ENCODE measurements around the gene GRID2. TPM values are rescaled to one million over a fixed set of nuclear protein-coding genes. Genes with fewer than 3 reads are reported as not detected.

Gene GRID2
- total and polyA plus RNA-seq, 2 of the 4 experiments (the other 2 are of a cell fraction): under 0.01 TPM; not detected in 1

GRCh38 chr4:93740890-93741289 is 1437.1 kb downstream of the GRID2 start:
- Histone ChIP-seq H3K4ac (ENCODE audit: low read depth, low read length) (no peak overlapping the region), H3K23ac (ENCODE audit: low read depth, low read length) (no peak overlapping the region), H3K4me2 (ENCODE audit: low read depth, low read length) (no peak overlapping the region), H2AK9ac (replicated peaks; ENCODE audit: low read depth, low read length, poor library complexity) (no peak overlapping the region), H3K9me1 (ENCODE audit: insufficient read depth, low read length) (no peaks in the 10 kb centered on the region), H4K5ac (ENCODE audit: low read depth, low read length) (no peak overlapping the region), H2BK120ac (ENCODE audit: low read depth, low read length) (no peak overlapping the region), H2BK20ac (ENCODE audit: low read depth, low read length) (no peak overlapping the region), H4K8ac (ENCODE audit: low read depth in 2 of 2, low read length in 2 of 2) (no peak overlapping the region), H2AK5ac (ENCODE audit: low read depth, low read length) (no peak overlapping the region), H3K4me3 (ENCODE audit: insufficient read depth, low read depth, low read length) (no peak overlapping the region), H3K18ac (ENCODE audit: low read depth, low read length) (no peak overlapping the region), H4K91ac (ENCODE audit: insufficient read depth, low read depth, low read length) (no peak overlapping the region), H3K56ac (ENCODE audit: extremely low read depth, insufficient read depth, low read length) (no peak overlapping the region), H3K9ac (ENCODE audit: low read depth, low read length) (no peak overlapping the region), H2AFZ (replicated peaks; ENCODE audit: low read length, poor library complexity) (no peak overlapping the region), H3K9me3 (ENCODE audit: control insufficient read depth, insufficient read depth, low read length) (no peaks in the 10 kb centered on the region), H3K4me1 (ENCODE audit: control insufficient read depth, insufficient read depth, low read length) (no peaks in the 10 kb centered on the region), H3K14ac (replicated peaks; ENCODE audit: low read depth, low read length) (no peak overlapping the region), H4K20me1 (ENCODE audit: insufficient read depth, low read length) (no peaks in the 10 kb centered on the region), H3K27ac (ENCODE audit: insufficient read depth, low read length) (no peak overlapping the region), H3K36me3 (ENCODE audit: control insufficient read depth, insufficient read depth, low read length) (no peaks in the 10 kb centered on the region), H2BK5ac (ENCODE audit: low read depth, low read length, poor library complexity, severe bottlenecking) (no peak overlapping the region), H2BK15ac (ENCODE audit: low read depth, low read length) (no peak overlapping the region), H3K27me3 (ENCODE audit: control insufficient read depth, insufficient read depth, low read length) (no peaks in the 10 kb centered on the region), H3K79me1 (ENCODE audit: low read depth in 1 of 2, low read length in 2 of 2) (no peaks in the 10 kb centered on the region)
- in situ Hi-C loops (cut with MboI; ENCODE audit: low sequenced_read_pairs): no loop called here
- DNase-seq (no peak), ATAC-seq (ENCODE audit: low read depth) (no peak)
- intact Hi-C loops (cut with micrococcal nuclease): no loop called here
- BruUV-seq (replicated peaks): no TSS peak
- dilution Hi-C loops (cut with HindIII; ENCODE audit: low sequenced_read_pairs, unreplicated experiment): no loop called here
- POLR2A ChIA-PET (ENCODE audit: unreplicated experiment): no interaction called here
- CTCF ChIA-PET: no interaction called here
- TF ChIP-seq CTCF (conservative IDR thresholded peaks at IDR 0.05; ENCODE audit: low read depth, low read length): no peak
- TF ChIP-seq BHLHE40 (IDR thresholded peaks at IDR 0.05; ENCODE audit: low read depth, low read length): no peak
- TF ChIP-seq, protein P1, sequence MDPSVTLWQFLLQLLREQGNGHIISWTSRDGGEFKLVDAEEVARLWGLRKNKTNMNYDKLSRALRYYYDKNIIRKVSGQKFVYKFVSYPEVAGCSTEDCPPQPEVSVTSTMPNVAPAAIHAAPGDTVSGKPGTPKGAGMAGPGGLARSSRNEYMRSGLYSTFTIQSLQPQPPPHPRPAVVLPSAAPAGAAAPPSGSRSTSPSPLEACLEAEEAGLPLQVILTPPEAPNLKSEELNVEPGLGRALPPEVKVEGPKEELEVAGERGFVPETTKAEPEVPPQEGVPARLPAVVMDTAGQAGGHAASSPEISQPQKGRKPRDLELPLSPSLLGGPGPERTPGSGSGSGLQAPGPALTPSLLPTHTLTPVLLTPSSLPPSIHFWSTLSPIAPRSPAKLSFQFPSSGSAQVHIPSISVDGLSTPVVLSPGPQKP (IDR thresholded peaks at IDR 0.05; ENCODE audit: borderline replicate concordance, low read depth, low read length): no peak
- TF ChIP-seq RCOR1 (IDR thresholded peaks at IDR 0.05; ENCODE audit: insufficient replicate concordance, low read length): no peak
- TF ChIP-seq MXI1 (IDR thresholded peaks at IDR 0.05; ENCODE audit: borderline replicate concordance, low read depth, low read length): no peak
- TF ChIP-seq FOS (IDR thresholded peaks at IDR 0.05; ENCODE audit: low read depth, low read length): no peak
- TF ChIP-seq, protein P2, sequence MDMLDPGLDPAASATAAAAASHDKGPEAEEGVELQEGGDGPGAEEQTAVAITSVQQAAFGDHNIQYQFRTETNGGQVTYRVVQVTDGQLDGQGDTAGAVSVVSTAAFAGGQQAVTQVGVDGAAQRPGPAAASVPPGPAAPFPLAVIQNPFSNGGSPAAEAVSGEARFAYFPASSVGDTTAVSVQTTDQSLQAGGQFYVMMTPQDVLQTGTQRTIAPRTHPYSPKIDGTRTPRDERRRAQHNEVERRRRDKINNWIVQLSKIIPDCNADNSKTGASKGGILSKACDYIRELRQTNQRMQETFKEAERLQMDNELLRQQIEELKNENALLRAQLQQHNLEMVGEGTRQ (IDR thresholded peaks at IDR 0.05; ENCODE audit: low read depth, low read length): no peak
- TF ChIP-seq CEBPB (IDR thresholded peaks at IDR 0.05; ENCODE audit: low read depth, low read length): no peak
- no peak for TF ChIP-seq POLR2A (IDR thresholded peaks at IDR 0.05; ENCODE audit: low read depth, low read length)
- no peak for TF ChIP-seq SMC3 (IDR thresholded peaks at IDR 0.05; ENCODE audit: low read depth, low read length)
- TF ChIP-seq MAFK (IDR thresholded peaks at IDR 0.05; ENCODE audit: low read depth, low read length): no peak
- TF ChIP-seq RAD21 (IDR thresholded peaks at IDR 0.05; ENCODE audit: low read length): no peak
- TF ChIP-seq MAZ (IDR thresholded peaks at IDR 0.05; ENCODE audit: borderline replicate concordance, low read depth, low read length): no peak
- TF ChIP-seq CHD1 (IDR thresholded peaks at IDR 0.05; ENCODE audit: low read depth, low read length): no peak
- no peak for TF ChIP-seq RFX5 (IDR thresholded peaks at IDR 0.05; ENCODE audit: low read depth, low read length)
- TF ChIP-seq NFE2L2 (IDR thresholded peaks at IDR 0.05; ENCODE audit: low read depth, low read length): no peak
